ENCODE data around the gene ZFP62. TPM values are rescaled to one million over a fixed set of nuclear protein-coding genes. Genes with fewer than 3 reads are reported as not detected.
A peak's percentile ranks its signal among the peaks of the same experiment; 100 is the strongest.

ZFP62 gene
- total RNA-seq, 1 donor from 2014 or later, result 65.4 TPM

GRCh38 chr5:180810959-180811622 is 50.0 kb downstream of the ZFP62 start:
- Histone ChIP-seq H3K27me3 (no peaks in the 10 kb centered on the region), H2AFZ (replicated peaks) (peak overlapping the region; percentile 84), H3K27ac (peak overlapping the region; percentile 76), H3K79me2 (ENCODE audit: low read depth) (peaks cover 35% of the 10 kb centered on the region), H3K9ac (peak overlapping the region; percentile 33), H3K4me2 (peak overlapping the region; percentile 78), H3F3A (ENCODE audit: low read depth) (peaks cover 32% of the 10 kb centered on the region), H3K36me3 (no peaks in the 10 kb centered on the region), H4K20me1 (ENCODE audit: low read depth) (no peaks in the 10 kb centered on the region), H3K9me3 (ENCODE audit: low read depth) (no peaks in the 10 kb centered on the region), H3K4me3 (peak overlapping the region; percentile 85), H3K4me1 (peaks cover 28% of the 10 kb centered on the region)
- no peaks in the 10 kb centered on the region for H3K9me3 Mint-ChIP-seq
- peaks cover 2% of the 10 kb centered on the region for H3K27me3 Mint-ChIP-seq (ENCODE audit: insufficient read depth, low read depth)
- peak overlapping the region; percentile 88 for H3K4me3 Mint-ChIP-seq
- no peak for TF ChIP-seq EZH2 (IDR thresholded peaks at IDR 0.05)
- TF ChIP-seq CTCF (IDR thresholded peaks at IDR 0.05), result no peak
- TF ChIP-seq EZH2phosphoT487 (IDR thresholded peaks at IDR 0.05), result no peak
- no peak for DNase-seq (ENCODE audit: low spot score)
- H3K36me3 Mint-ChIP-seq, result no peaks in the 10 kb centered on the region
- peak overlapping the region; percentile 97 for H3K27ac Mint-ChIP-seq
- H3K4me1 Mint-ChIP-seq, result peaks cover 51% of the 10 kb centered on the region

- Histone ChIP-seq H4K20me1 (ENCODE audit: low read depth) (no peaks in the 10 kb centered on the region), H2AFZ (replicated peaks) (peak overlapping the region; percentile 94), H3K9me3 (ENCODE audit: low read depth) (no peaks in the 10 kb centered on the region), H3K9ac (peak overlapping the region; percentile 44), H3K4me3 (peak overlapping the region; percentile 85), H3K79me2 (ENCODE audit: low read depth) (peaks cover 42% of the 10 kb centered on the region), H3F3A (ENCODE audit: low read depth) (peaks cover 33% of the 10 kb centered on the region), H3K4me1 (peaks cover 28% of the 10 kb centered on the region), H3K27me3 (no peaks in the 10 kb centered on the region), H3K4me2 (peak overlapping the region; percentile 78), H3K27ac (peak overlapping the region; percentile 94), H3K36me3 (no peaks in the 10 kb centered on the region)
- peak; percentile 97 for DNase-seq (ENCODE audit: low spot score)
- Mint-ChIP-seq H3K27me3 (ENCODE audit: insufficient read depth, low read depth) (peaks cover 2% of the 10 kb centered on the region), H3K4me1 (peaks cover 52% of the 10 kb centered on the region), H3K36me3 (no peaks in the 10 kb centered on the region), H3K9me3 (no peaks in the 10 kb centered on the region), H3K27ac (peak overlapping the region; percentile 94), H3K4me3 (peak overlapping the region; percentile 87)
- TF ChIP-seq CTCF (IDR thresholded peaks at IDR 0.05) (no peak), EZH2phosphoT487 (IDR thresholded peaks at IDR 0.05) (no peak)
Measured at GRCh38 chr5:180810210-180810958, 50.7 kb downstream of the ZFP62 start.

GRCh38 chr5:180809403-180810209 is 51.5 kb downstream of the ZFP62 start:
- H3K4me1 Mint-ChIP-seq, result peaks cover 55% of the 10 kb centered on the region
- peak overlapping the region; percentile 78 for H3K4me2 ChIP-seq
- peak; percentile 97 for DNase-seq (ENCODE audit: low spot score)
- peaks cover 28% of the 10 kb centered on the region for H3K4me1 ChIP-seq
- H3F3A ChIP-seq (ENCODE audit: low read depth), result peaks cover 41% of the 10 kb centered on the region
- peaks cover 2% of the 10 kb centered on the region for H3K27me3 Mint-ChIP-seq (ENCODE audit: insufficient read depth, low read depth)
- peak overlapping the region; percentile 44 for H3K9ac ChIP-seq
- peak overlapping the region; percentile 85 for H3K4me3 ChIP-seq
- H3K27ac ChIP-seq, result peak overlapping the region; percentile 94
- H3K36me3 ChIP-seq, result no peaks in the 10 kb centered on the region
- TF ChIP-seq EZH2 (IDR thresholded peaks at IDR 0.05) (no peak), CTCF (IDR thresholded peaks at IDR 0.05) (no peak), EZH2phosphoT487 (IDR thresholded peaks at IDR 0.05) (no peak)
- H3K27me3 ChIP-seq, result no peaks in the 10 kb centered on the region
- no peaks in the 10 kb centered on the region for H3K9me3 Mint-ChIP-seq
- peak overlapping the region; percentile 87 for H3K4me3 Mint-ChIP-seq
- H3K79me2 ChIP-seq (ENCODE audit: low read depth), result peaks cover 48% of the 10 kb centered on the region
- H2AFZ ChIP-seq (replicated peaks), result peak overlapping the region; percentile 94
- no peaks in the 10 kb centered on the region for H3K36me3 Mint-ChIP-seq
- H3K27ac Mint-ChIP-seq, result peak overlapping the region; percentile 95
- H4K20me1 ChIP-seq (ENCODE audit: low read depth), result no peaks in the 10 kb centered on the region
- no peaks in the 10 kb centered on the region for H3K9me3 ChIP-seq (ENCODE audit: low read depth)
